GM19351 (cell line): Measurements from ENCODE around the gene DEGS2.
A peak's percentile ranks its signal among the peaks of the same experiment; 100 is the strongest.
"Not testable (repeated sequence)": the region's sequence is repeated elsewhere in the genome, so short reads cannot be mapped to it uniquely, and the experiment has no call there.

Experiments
- ATAC-seq: cut with Tn5 transposase; IDR thresholded peaks from one replicate; pipeline ENCODE4 v1.9.1; 2021; ENCODE audit warnings: mild to moderate bottlenecking, moderate library complexity; ENCODE audit not compliant: unreplicated experiment

DEGS2 gene

GRCh38 chr14:100159094-100159864 is at the start of gene DEGS2:
TSS of gene DEGS2 (minus strand) at chr14:100159645. CDS start at chr14:100159587, 58 bp downstream.
- peak; percentile 66 for ATAC-seq

GRCh38 chr14:100208136-100208535 is 48.7 kb upstream of the DEGS2 start:
- not testable (repeated sequence) for ATAC-seq

GRCh38 chr14:100207588-100207987 is 48.1 kb upstream of the DEGS2 start:
- not testable (repeated sequence) for ATAC-seq

- not testable (repeated sequence) for ATAC-seq
Measured at GRCh38 chr14:100204835-100205167, 45.4 kb upstream of the DEGS2 start.

GRCh38 chr14:100203962-100204834 is 44.8 kb upstream of the DEGS2 start:
- no peak for ATAC-seq

GRCh38 chr14:100203146-100203545 is 43.7 kb upstream of the DEGS2 start:
- no peak for ATAC-seq

- no peak for ATAC-seq
Measured at GRCh38 chr14:100202712-100203111, 43.3 kb upstream of the DEGS2 start.

GRCh38 chr14:100201701-100202100 is 42.3 kb upstream of the DEGS2 start:
- ATAC-seq = no peak

- ATAC-seq = no peak
Measured at GRCh38 chr14:100200311-100200710, 40.9 kb upstream of the DEGS2 start.

GRCh38 chr14:100199240-100199860 is 39.9 kb upstream of the DEGS2 start:
- ATAC-seq = no peak

GRCh38 chr14:100193417-100194357 is 34.2 kb upstream of the DEGS2 start:
- ATAC-seq = peak; percentile 8

GRCh38 chr14:100192672-100193416 is 33.4 kb upstream of the DEGS2 start:
- ATAC-seq = peak; percentile 98

GRCh38 chr14:100192250-100192671 is 32.8 kb upstream of the DEGS2 start:
- no peak for ATAC-seq

- no peak for ATAC-seq
Measured at GRCh38 chr14:100191584-100192249, 32.3 kb upstream of the DEGS2 start.

GRCh38 chr14:100190126-100190525 is 30.7 kb upstream of the DEGS2 start:
- ATAC-seq = no peak

GRCh38 chr14:100188392-100189030 is 29.1 kb upstream of the DEGS2 start:
- no peak for ATAC-seq

GRCh38 chr14:100187247-100187833 is 27.9 kb upstream of the DEGS2 start:
- no peak for ATAC-seq

- not testable (repeated sequence) for ATAC-seq
Measured at GRCh38 chr14:100181876-100182551, 22.6 kb upstream of the DEGS2 start.
